GM19324 (cell line): ENCODE data around the gene AHNAK2.
"Not testable (repeated sequence)": the region's sequence is repeated elsewhere in the genome, so short reads cannot be mapped to it uniquely, and the experiment has no call there.

Experiments
- ATAC-seq: cut with Tn5 transposase; IDR thresholded peaks from one replicate; pipeline ENCODE4 v1.9.1; 2021; ENCODE audit warnings: mild to moderate bottlenecking, moderate library complexity; ENCODE audit not compliant: unreplicated experiment, low FRiP score

The AHNAK2 gene

DNA sequence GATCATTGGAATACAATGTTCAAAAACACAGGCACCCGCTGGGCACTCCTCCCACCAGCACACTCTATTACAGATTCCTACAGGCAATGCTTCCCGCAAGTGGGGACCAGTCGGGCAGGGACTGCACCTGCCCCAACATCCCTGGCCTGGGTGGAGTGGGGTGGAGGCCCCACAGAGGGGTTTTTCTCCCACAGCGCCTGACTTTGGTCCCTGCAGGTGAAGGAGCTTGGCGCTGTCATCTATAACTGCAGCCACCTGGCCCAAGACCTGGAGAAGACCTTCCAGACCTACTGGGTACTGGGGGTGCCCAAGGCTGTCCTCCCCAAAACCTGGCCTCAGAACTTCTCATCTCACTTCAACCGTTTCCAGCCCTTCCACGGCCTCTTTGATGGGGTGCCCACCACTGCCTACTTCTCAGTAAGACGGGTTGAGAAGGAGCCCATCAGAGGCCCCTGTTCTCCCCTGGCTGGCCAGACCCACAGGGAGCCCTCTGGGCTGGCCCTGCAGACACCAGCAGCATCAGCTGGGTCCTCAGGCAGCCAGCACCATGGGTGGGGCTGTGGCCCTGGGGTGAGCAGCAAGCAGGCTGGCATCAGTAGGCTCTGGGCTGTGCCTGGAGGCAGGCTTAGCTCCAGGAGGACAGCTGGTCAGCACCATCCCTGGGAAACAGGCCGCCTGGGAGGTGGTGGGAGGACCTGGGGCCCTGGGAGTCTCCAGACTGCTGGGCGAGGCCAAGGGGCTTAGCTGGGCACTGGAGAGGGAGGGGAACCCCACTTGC, 47.5 kb downstream of the AHNAK2 start:
- ATAC-seq: no peak

GRCh38 chr14:104929268-104930230, 48.6 kb downstream of the AHNAK2 start:
- ATAC-seq: no peak

- ATAC-seq: no peak
Observed at GRCh38 chr14:104928391-104929133, 49.6 kb downstream of the AHNAK2 start.

GRCh38 chr14:104927901-104928300, 50.3 kb downstream of the AHNAK2 start:
- no peak for ATAC-seq

DNA sequence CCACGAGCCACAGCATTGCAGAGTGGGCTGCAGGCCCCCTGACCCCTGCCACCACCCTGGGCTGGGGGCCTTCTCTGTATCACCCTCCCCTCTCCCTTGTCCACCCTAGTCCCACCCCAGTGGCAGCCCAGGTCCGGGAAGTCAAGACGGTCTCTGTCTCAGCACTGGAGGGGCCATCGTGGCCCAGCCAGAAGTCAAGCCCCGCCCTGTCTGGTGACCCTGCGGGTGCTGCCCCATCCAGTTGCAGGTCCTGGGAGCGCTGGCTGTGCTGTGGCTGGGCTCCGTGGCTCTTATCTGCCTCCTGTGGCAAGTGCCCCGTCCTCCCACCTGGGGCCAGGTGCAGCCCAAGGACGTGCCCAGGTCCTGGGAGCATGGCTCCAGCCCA, 50.8 kb downstream of the AHNAK2 start:
- ATAC-seq: no peak

DNA sequence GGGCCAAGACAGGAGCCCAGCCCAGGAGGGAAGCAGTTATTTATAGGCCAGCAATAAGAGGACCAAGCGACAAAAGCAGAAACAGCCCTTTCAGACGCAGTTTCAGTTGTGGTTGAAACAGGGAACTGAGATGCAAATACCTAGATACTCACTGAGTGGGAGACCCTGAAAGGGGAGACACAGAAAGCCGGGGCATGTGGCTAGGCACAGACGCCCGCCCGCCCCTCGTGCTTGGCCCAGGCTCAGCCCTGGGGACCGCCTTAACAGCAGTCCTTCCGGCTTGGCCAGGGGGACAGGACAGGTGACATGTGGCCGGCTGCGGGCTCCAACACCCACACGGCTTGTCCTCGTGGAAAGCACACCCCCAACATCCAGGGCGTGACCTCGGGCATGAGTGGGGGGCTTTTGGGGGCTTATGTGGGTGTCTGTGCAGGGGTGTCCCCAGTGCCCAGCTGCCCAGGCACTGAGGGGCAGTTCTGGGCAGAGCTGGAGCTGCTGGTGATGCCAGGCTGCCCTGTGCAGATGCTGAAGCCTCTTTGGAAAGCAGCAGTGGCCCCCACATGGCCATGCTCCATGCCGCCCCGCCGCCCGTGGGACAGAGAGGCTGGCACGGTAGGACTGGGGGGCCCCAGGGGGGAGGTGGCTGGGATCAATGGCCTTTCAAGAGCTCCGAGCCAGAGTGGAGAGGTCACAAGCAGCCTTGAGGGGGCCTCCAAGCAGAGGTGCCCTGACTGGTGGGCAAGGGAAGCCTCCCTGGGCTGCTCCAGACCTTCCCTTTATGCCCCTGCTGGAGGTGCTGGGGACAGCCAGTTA, 51.3 kb downstream of the AHNAK2 start:
- ATAC-seq: peak; percentile 79

DNA sequence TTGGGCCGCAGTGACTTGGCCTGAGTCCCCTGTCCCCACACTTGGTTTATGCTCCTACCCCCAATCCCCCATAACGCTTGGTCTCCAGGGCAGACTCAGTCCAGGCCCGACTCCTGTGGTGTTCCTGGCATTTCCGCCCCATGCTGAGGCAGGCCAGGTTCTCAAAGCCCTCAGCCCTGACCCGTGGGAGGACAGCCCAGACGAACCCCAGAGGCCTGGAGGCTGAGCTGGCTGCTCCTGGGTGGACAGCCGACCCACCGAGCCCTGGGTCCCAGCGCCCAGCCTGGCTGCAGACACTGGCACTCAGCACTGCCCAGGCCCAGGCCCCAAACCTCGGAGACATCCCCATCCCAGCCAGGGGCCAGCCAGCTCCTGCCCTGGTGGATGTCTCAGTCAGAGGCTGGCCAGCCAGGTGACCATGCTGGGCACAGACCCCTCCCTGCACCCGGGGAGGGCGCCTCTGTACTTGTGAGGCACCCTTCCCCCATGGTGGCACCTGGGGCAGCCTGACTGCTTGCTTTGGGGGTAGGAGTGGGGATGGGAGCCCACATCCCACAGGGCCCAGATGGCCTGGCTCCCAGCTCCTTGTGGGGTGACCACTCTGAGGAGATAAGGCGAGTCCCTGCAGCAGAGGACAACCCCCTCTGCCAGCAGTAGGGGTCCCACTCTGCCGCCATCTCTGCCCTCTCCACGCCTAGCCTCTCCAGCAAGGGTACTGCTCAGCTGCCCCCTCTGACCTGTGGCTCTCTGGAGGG, 52.1 kb downstream of the AHNAK2 start:
- no peak for ATAC-seq

GRCh38 chr14:104925214-104925854, 52.8 kb downstream of the AHNAK2 start:
- ATAC-seq: no peak

DNA sequence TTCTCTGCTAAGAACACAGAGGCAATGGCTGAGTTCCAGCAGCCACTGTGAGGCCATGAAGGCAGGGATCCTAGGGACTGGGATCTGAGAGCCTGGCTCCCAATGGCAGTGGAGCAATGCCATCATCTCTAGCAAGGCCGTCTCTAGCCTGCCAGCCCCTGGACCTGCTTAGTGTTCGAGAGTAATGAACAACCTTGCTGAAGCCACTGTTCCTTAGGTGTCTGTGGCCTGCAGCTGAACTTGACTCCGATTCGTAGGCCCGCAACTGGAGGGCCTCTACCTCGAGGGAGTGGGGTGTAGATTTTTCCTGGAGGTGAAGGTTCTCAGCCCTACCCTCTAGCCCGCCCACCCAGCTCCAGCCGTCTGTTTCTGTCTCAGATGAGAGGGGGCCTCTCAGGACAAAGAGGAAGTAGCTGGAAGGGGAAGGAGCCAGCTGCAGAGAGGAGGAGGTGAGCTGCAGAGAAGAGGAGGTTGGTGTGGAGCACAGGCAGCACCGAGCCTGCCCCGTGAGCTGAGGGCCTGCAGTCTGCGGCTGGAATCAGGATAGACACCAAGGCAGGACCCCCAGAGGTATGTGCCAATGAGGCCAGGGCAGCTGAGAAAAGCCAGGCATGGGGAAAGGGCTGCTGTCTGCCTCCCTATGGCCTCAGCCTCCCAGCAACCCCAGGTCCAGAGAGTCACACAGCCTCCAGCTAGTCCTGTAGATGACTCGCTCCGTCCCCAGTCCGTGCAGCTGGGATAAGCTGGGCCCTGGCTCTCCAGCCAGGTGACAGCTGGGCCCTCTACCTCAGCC, 53.6 kb downstream of the AHNAK2 start, which contains the start of gene PLD4:
TSS of gene PLD4 (plus strand) at position 459 of the 793 bp plus-strand sequence. CDS start 2,262 bp downstream, outside the sequence.
- ATAC-seq: no peak

DNA sequence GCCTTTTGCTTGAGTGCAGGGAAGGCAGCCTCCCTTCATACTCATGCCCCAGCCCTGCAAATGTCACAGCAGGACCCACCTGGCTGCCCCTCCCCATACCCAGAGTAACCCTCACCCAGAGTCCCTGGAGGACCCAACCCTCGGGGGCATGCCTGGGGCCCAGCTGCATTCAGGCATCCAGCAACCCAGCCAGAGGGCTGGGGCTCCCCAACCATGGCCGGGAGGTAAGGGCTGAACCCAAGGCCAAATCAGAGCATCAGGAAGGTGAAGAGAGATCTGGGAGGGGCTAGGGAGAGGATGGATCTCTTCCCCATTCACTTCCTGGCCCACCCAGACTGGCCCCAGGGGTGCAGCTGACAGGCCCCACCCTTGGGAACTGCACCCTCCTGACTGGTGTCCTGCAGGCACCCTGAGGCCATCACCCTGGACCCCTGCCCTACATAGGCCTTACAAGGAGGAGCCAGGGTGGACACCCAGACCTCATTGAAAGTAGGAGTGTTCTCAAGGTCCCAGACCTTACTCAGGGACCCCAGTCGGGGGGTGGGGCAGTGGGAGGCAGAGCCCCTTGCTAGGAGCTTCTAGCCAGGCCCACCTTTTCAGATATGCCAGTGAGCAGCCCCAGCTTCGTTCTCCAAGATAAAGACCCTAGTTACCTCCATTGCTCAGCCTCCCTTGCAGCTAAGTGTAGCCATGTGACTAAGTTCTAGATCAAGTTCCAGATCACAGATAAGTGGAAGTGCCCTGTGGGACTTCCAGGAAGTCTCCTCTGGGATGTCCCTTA, 54.3 kb downstream of the AHNAK2 start:
- no peak for ATAC-seq

GRCh38 chr14:104919993-104920315, 58.2 kb downstream of the AHNAK2 start:
- no peak for ATAC-seq

DNA sequence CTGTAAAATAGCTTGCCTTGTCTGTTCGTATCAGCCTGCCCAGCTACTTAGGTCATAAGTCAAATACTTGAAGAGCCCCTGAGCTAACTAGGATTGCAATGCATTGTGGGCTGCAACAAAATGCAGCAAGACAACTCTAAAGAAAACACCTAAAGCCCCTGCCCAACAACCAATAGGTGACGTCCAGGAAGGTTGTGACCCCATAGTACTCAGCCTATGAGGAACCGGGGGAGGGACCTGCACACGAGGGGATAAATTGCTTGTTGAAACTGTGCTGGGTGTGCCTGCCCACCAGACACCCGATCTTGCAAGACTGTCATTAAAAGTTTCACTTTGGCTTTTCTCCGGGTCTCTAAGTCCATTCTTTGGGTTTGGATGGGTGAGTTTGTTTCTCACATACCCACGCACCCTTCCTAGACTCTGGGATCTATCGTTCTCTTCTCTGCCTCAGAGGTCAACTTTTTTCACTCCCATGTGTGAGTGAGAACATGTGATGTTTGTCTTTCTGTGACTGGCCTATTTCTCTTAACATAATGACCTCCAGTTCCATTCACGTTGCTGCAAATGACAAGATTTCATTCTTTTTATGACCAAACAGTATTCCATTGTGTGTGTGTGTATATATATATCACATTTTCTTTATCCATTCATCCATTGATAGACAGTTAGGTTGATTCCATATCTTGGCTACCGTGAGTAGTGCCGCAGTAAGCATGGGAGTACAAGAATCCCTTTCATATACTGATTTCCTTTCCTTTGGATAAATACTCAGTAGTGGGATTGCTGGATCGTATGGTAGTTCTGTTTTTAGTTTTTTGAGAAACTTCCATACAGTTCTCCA, 58.8 kb downstream of the AHNAK2 start:
- ATAC-seq: not testable (repeated sequence)

DNA sequence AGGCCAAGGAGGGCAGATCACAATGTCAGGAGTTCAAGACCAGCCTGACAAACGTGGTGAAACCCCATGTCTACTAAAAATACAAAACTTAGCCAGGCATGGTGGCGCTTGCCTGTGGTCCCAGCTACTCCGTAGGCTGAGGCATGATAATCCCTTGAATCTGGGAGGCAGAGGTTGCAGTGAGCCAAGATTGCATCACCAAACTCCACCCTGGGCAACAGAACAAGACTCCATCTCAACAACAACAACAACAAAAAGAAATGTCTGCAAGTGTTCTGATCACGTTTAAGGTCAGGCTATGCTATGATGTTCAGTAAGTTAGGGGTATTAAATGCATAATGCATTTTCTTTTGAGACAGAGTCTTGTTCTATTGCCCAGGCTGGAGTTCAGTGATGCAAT, 60.2 kb downstream of the AHNAK2 start:
- ATAC-seq: no peak

DNA sequence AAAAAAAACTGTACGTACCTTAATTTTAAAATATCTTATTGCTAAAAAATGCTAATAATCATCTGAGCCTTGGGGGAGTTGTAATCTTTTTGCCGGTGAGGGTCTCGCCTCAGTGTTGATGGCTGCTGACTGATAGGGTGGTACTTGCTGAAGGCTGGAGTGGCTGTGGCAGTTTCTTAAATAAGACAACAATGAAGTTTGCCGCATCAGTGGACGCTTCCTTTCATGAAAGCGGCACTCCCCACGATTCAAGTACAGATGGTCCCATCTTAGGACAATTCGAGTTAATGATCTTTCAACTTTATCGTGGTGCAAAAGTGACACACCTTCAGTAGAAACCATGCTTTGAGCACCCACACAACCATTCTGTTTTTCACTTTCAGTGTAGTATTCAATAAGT, 61.1 kb downstream of the AHNAK2 start:
- ATAC-seq: no peak

DNA sequence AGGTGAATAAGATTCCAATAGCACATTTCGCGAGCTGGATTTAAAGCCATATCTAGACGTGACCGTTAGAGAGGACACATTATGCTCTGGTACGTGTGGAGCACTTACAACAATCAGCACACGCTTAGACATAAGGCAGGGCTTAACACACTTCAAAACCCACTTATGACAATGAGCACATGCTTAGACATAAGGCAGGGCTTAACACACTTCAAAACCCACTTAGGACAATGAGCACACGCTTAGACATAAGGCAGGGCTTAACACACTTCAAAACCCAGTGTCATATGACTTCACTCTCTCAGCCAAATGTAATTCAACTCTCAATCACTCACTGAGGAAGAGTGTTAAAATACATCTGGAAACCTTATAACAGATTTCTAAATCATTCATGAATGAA, 64.7 kb downstream of the AHNAK2 start:
- no peak for ATAC-seq

DNA sequence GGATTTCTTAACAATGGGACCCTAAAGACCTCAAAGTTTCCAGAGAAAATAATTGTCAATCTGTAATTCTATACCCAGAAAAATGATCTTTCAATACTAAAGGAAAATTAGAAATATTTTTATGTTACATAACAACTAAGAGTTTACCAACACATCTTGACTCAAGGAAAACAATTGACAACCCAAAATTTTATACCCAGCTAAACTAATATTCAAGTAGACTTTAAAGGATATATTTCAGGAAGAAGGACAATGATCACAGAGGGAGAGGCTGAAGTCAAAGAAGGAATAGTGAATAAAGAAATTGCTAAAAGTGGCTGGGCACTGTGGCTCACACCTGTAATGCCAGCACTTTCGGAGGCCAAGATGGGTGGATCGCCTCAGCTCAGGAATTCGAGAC, 66.1 kb downstream of the AHNAK2 start:
- ATAC-seq: no peak
